ENCODE data around the gene ZDHHC14. TPM values are rescaled to one million over a fixed set of nuclear protein-coding genes. Genes with fewer than 3 reads are reported as not detected.
A peak's percentile ranks its signal among the peaks of the same experiment; 100 is the strongest.

ZDHHC14 gene
- total RNA-seq, 1 experiment from 2014 or later, result 1.7 TPM

DNA sequence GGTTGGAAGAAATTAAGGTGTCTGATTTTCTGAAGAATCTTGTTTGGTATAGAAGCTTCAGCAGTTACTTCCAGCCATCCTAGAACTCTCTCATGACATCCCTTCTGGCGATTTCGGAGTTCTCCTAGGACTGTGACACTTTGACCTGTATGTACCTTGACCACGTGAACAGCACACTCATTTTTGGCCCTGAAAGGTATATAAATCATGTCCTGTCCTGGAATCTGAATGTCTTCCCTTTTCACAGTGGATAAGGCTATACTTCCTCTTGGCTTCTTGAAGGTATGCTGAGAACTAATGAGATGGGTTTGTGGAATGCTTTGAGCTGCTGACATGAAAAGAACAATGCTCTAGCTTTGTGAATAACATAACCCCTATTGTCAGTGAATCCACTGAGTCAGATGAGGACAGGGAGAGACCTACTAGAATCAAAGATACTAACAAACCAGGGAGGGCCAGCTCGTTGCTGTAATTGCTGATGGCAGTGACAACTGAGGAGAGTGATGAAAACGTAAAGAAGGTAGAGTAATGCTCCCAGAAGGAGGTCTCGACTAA lies 6.0 kb upstream of the ZDHHC14 start:
- Histone ChIP-seq H3K23ac (ENCODE audit: insufficient read length, low read depth, low read length) (no peak overlapping the region), H3K18ac (ENCODE audit: insufficient read length, low read depth, low read length) (no peak overlapping the region), H4K20me1 (ENCODE audit: control insufficient read depth, insufficient read depth, insufficient read length) (no peaks in the 10 kb centered on the region), H3K79me1 (ENCODE audit: insufficient read depth, low read depth, low read length, poor library complexity, severe bottlenecking) (no peaks in the 10 kb centered on the region), H4K8ac (replicated peaks; ENCODE audit: insufficient read length, low read depth, low read length) (no peak overlapping the region), H4K5ac (ENCODE audit: insufficient read length, low read depth, low read length) (no peak overlapping the region), H3K4me2 (ENCODE audit: insufficient read depth, insufficient read length, low read length) (no peak overlapping the region), H3K27ac (ENCODE audit: insufficient read length, low read depth, low read length) (no peak overlapping the region), H3K4ac (ENCODE audit: low read depth, low read length) (no peak overlapping the region), H3K79me2 (ENCODE audit: insufficient read depth, low read length) (no peaks in the 10 kb centered on the region), H2BK120ac (ENCODE audit: low read depth, low read length, poor library complexity, severe bottlenecking) (no peak overlapping the region), H2BK12ac (ENCODE audit: insufficient read length, low read depth, low read length) (no peak overlapping the region), H3T11ph (ENCODE audit: low read length) (no peak overlapping the region), H2AK5ac (ENCODE audit: insufficient read length, low read length) (no peak overlapping the region), H3K9ac (ENCODE audit: extremely low read depth, insufficient read length, low read length) (no peak overlapping the region), H3K56ac (ENCODE audit: insufficient read length, low read depth, low read length) (no peak overlapping the region), H3K9me3 (ENCODE audit: control insufficient read depth, low read depth, low read length) (no peaks in the 10 kb centered on the region), H2BK5ac (ENCODE audit: insufficient read length, low read length) (no peak overlapping the region), H3K27me3 (ENCODE audit: insufficient read depth, low read length) (no peaks in the 10 kb centered on the region), H2BK20ac (ENCODE audit: low read depth, low read length, poor library complexity, severe bottlenecking) (no peak overlapping the region), H3K14ac (ENCODE audit: insufficient read depth, low read length) (no peak overlapping the region), H3K23me2 (ENCODE audit: insufficient read length, low read depth, low read length, poor library complexity, severe bottlenecking) (no peaks in the 10 kb centered on the region), H3K4me1 (ENCODE audit: insufficient read depth, low read length) (peaks cover 6% of the 10 kb centered on the region; the same call in 1 of the 2 replicates), H4K91ac (ENCODE audit: insufficient read length, low read depth, low read length) (no peak overlapping the region), H2AFZ (ENCODE audit: low read length) (no peak overlapping the region), H2BK15ac (ENCODE audit: low read depth, low read length) (no peak overlapping the region)
- H3K9me3 Mint-ChIP-seq, result no peaks in the 10 kb centered on the region
- peaks cover 30% of the 10 kb centered on the region for H3K27me3 Mint-ChIP-seq (ENCODE audit: low read depth)
- H3K4me1 Mint-ChIP-seq, result peaks cover 14 to 15% of the 10 kb centered on the region in 2 experiments
- TF ChIP-seq, protein P1, sequence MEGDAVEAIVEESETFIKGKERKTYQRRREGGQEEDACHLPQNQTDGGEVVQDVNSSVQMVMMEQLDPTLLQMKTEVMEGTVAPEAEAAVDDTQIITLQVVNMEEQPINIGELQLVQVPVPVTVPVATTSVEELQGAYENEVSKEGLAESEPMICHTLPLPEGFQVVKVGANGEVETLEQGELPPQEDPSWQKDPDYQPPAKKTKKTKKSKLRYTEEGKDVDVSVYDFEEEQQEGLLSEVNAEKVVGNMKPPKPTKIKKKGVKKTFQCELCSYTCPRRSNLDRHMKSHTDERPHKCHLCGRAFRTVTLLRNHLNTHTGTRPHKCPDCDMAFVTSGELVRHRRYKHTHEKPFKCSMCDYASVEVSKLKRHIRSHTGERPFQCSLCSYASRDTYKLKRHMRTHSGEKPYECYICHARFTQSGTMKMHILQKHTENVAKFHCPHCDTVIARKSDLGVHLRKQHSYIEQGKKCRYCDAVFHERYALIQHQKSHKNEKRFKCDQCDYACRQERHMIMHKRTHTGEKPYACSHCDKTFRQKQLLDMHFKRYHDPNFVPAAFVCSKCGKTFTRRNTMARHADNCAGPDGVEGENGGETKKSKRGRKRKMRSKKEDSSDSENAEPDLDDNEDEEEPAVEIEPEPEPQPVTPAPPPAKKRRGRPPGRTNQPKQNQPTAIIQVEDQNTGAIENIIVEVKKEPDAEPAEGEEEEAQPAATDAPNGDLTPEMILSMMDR (conservative IDR thresholded peaks at IDR 0.05), result no peak
- peak overlapping the region in 1 of 3 experiments; percentile 28; a peak in 1 of 7 replicates for H3K27ac Mint-ChIP-seq
- no peak overlapping the region for H3K4me3 Mint-ChIP-seq
- H3K36me3 Mint-ChIP-seq (ENCODE audit: insufficient read depth in 1 of 3, low read depth in 3 of 3), result no peaks in the 10 kb centered on the region
- no CpG with 5 or more reads among the region's 6 CpGs for WGBS (ENCODE audit: extremely low coverage, insufficient read length, low lambda C conversion rate)
- DNase-seq, result no peak

Measured in H9 (cell line).